ENCODE measurements around the gene DHX9. TPM values are rescaled to one million over a fixed set of nuclear protein-coding genes. Genes with fewer than 3 reads are reported as not detected.

DHX9 gene
- total RNA-seq, 1 experiment from 2014 or later: 220 TPM

GRCh38 chr1:182841368-182841988 is 2.3 kb downstream of the DHX9 start:
- no peak overlapping the region for H2AFZ ChIP-seq (ENCODE audit: low read depth, low read length, poor library complexity, severe bottlenecking)
- H3K27ac ChIP-seq (ENCODE audit: low read depth, low read length): no peak overlapping the region
- intact Hi-C loops (cut with micrococcal nuclease): no loop called here
- no peak for DNase-seq (ENCODE audit: low read depth, low spot score)
- H3K4me3 ChIP-seq (replicated peaks in 1 of 2; ENCODE audit: low read depth in 1 of 2, low read length in 2 of 2): peak overlapping the region in 1 of 2 experiments; percentile 95; a peak in 1 of 4 replicates
- no peak for ATAC-seq
- peaks cover 73% of the 10 kb centered on the region for H3K79me2 ChIP-seq (ENCODE audit: insufficient read depth, low read length)
- no peaks in the 10 kb centered on the region for H3K9me2 ChIP-seq (ENCODE audit: insufficient read depth)
- H3K9me3 ChIP-seq (ENCODE audit: control insufficient read depth in 1 of 2, insufficient read depth in 1 of 2, low read depth in 1 of 2, low read length in 2 of 2): no peaks in the 10 kb centered on the region
- no peak overlapping the region for H3K9ac ChIP-seq (ENCODE audit: low read length)
- ChIA-PET RAD21 (ENCODE audit: low non-redundant PET in 1 of 2, low total read pairs in 2 of 2, uncharacterized antibody in 2 of 2, unreplicated experiment in 2 of 2) (no interaction called here), POLR2A (no interaction called here), CTCF (interaction anchor here (2.0 kb wide), 1 partner anchor 55 kb away, joined by 5 read pairs; no protein-coding TSS in a partner anchor)
- peak overlapping the region; percentile 94; the same call in 1 of the 2 replicates for H3K4me2 ChIP-seq (ENCODE audit: low read length)
- no peak for TF ChIP-seq EZH2phosphoT487 (IDR thresholded peaks at IDR 0.05; ENCODE audit: borderline replicate concordance)
- no peak for TF ChIP-seq CEBPB (IDR thresholded peaks at IDR 0.05; ENCODE audit: low read depth)
- no peak for TF ChIP-seq POLR2A (IDR thresholded peaks at IDR 0.05; ENCODE audit: borderline replicate concordance, extremely low read depth, insufficient read depth, insufficient read length)
- TF ChIP-seq RAD21 (IDR thresholded peaks at IDR 0.05; ENCODE audit: low read depth): no peak
- TF ChIP-seq MAX (IDR thresholded peaks at IDR 0.05): no peak
- TF ChIP-seq CTCF (IDR thresholded peaks at IDR 0.05 in 2 of 3, conservative IDR thresholded peaks at IDR 0.05 in 1 of 3; ENCODE audit: borderline replicate concordance in 1 of 3, insufficient read depth in 1 of 3, low read depth in 2 of 3, low read length in 2 of 3): no peak
- TF ChIP-seq YY1 (IDR thresholded peaks at IDR 0.05; ENCODE audit: extremely low read depth, insufficient replicate concordance, low read depth, low read length): no peak
- no peak for TF ChIP-seq CBX3 (IDR thresholded peaks at IDR 0.05; ENCODE audit: low read depth)
- no peak for TF ChIP-seq FOSL1 (IDR thresholded peaks at IDR 0.05; ENCODE audit: low read depth)
- no peak for TF ChIP-seq ZBTB33 (IDR thresholded peaks at IDR 0.05; ENCODE audit: extremely low read depth, insufficient replicate concordance, low read length)
- TF ChIP-seq SP1 (IDR thresholded peaks at IDR 0.05; ENCODE audit: low read depth): no peak
- no peak for TF ChIP-seq TCF7L2 (IDR thresholded peaks at IDR 0.05; ENCODE audit: borderline replicate concordance, extremely low read depth, insufficient read depth, insufficient read length)
- TF ChIP-seq SRF (IDR thresholded peaks at IDR 0.05; ENCODE audit: low read depth): no peak
- TF ChIP-seq JUND (IDR thresholded peaks at IDR 0.05): no peak
- TF ChIP-seq EGR1 (IDR thresholded peaks at IDR 0.05; ENCODE audit: low read depth): no peak
- TF ChIP-seq ELF1 (IDR thresholded peaks at IDR 0.05; ENCODE audit: borderline replicate concordance, low read depth): no peak
- no peak for TF ChIP-seq ATF3 (IDR thresholded peaks at IDR 0.05)
- no peak for TF ChIP-seq POLR2AphosphoS5 (IDR thresholded peaks at IDR 0.05; ENCODE audit: low read depth, low read length)
- TF ChIP-seq SIN3A (IDR thresholded peaks at IDR 0.05; ENCODE audit: low read depth): no peak
- peaks cover 7 to 21% of the 10 kb centered on the region in 2 experiments; a peak in 3 of 4 replicates for H3K4me1 ChIP-seq (ENCODE audit: control insufficient read depth in 1 of 2, insufficient read depth in 2 of 2, low read length in 2 of 2)
- BruUV-seq (replicated peaks): TSS peak; percentile 31
- H3K27me3 ChIP-seq (ENCODE audit: insufficient read depth, low read length): no peaks in the 10 kb centered on the region
- peaks cover 33 to 38% of the 10 kb centered on the region in 2 experiments for H3K36me3 ChIP-seq (ENCODE audit: control insufficient read depth in 1 of 2, insufficient read depth in 2 of 2, low read length in 2 of 2)
- peaks cover 50% of the 10 kb centered on the region; the same call in 1 of the 2 replicates for H4K20me1 ChIP-seq (ENCODE audit: insufficient read depth)

Measured in HCT116 (cell line).